Breast epithelium (tissue), 3 donors: ENCODE results near the gene RNF126.

Experiments
- CTCF ChIP-seq, 3 donors: fragments of 450-650 bp; IDR thresholded peaks; one replicate each; pipeline ENCODE4 v1.5.1; 2016 to 2017; ENCODE audit warnings: antibody characterized with exemption in 3 of 3, mild to moderate bottlenecking in 3 of 3, moderate library complexity in 3 of 3
- POLR2AphosphoS5 ChIP-seq, 3 donors: sonication (generic); formaldehyde crosslinking; IDR thresholded peaks; one replicate each; pipeline ENCODE4 v1.6.1; 2017; ENCODE audit warnings: antibody characterized with exemption in 3 of 3

GRCh38 chr19:676339-677105 is 13.5 kb upstream of the RNF126 start, which contains the start of gene FSTL3:
- peak in 2 of 3 donors; percentile 30 to 51 for TF ChIP-seq POLR2AphosphoS5 (IDR thresholded peaks at IDR 0.05)
- no peak for TF ChIP-seq CTCF (IDR thresholded peaks at IDR 0.05)
